Lung (tissue), 12 donors: ENCODE data around the gene NLGN1. TPM values are rescaled to one million over a fixed set of nuclear protein-coding genes. Genes with fewer than 3 reads are reported as not detected.

Experiments
- ATAC-seq: fragments of 200-7000 bp; cut with Tn5 transposase; one replicate; pipeline ENCODE4 v1.9.1; 2020; ENCODE audit warnings: moderate number of reproducible peaks; ENCODE audit not compliant: insufficient read depth, low FRiP score
- DNase-seq, 3 donors: peaks; one replicate each; pipeline ENCODE4 v3.0.0-alpha.2; 2013 to 2017
- H3K27ac ChIP-seq, 2 donors: one replicate each; pipeline ENCODE4 v1.5.1; 2013; ENCODE audit warnings: mild to moderate bottlenecking in 2 of 2, moderate library complexity in 2 of 2, control low read depth in 1 of 2, inconsistent platforms in 1 of 2, low read depth in 1 of 2, low read length in 1 of 2
- H3K27me3 ChIP-seq, 3 donors: one replicate each; pipeline ENCODE4 v1.5.1; 2013; ENCODE audit warnings: low read length in 2 of 3; ENCODE audit not compliant: control insufficient read depth in 3 of 3, insufficient read depth in 3 of 3
- H3K36me3 ChIP-seq, 4 donors: one replicate each; pipeline ENCODE4 v1.5.1; 2013; ENCODE audit warnings: low read length in 4 of 4, mild to moderate bottlenecking in 1 of 4, moderate library complexity in 1 of 4; ENCODE audit not compliant: control insufficient read depth in 4 of 4, insufficient read depth in 4 of 4
- H3K4me1 ChIP-seq, 5 donors: one replicate each; pipeline ENCODE4 v1.5.1; 2013; ENCODE audit warnings: low read length in 5 of 5, mild to moderate bottlenecking in 2 of 5, moderate library complexity in 1 of 5; ENCODE audit not compliant: control insufficient read depth in 5 of 5, insufficient read depth in 5 of 5
- H3K4me3 ChIP-seq: one replicate; pipeline ENCODE4 v1.5.1; 2013; ENCODE audit warnings: mild to moderate bottlenecking, control low read depth, moderate library complexity
- H3K9ac ChIP-seq, 2 donors: one replicate each; pipeline ENCODE4 v1.5.1; 2013; ENCODE audit warnings: low read length in 2 of 2, control low read depth in 1 of 2; ENCODE audit not compliant: insufficient read depth in 1 of 2
- H3K9me3 ChIP-seq, 4 donors: one replicate each; pipeline ENCODE4 v1.5.1; 2013; ENCODE audit warnings: low read length in 3 of 4, mild to moderate bottlenecking in 1 of 4, moderate library complexity in 1 of 4; ENCODE audit not compliant: control insufficient read depth in 4 of 4, insufficient read depth in 3 of 4
- CTCF ChIP-seq: IDR thresholded peaks from 2 replicates; pipeline ENCODE4 v1.5.1; 2012; ENCODE audit warnings: mild to moderate bottlenecking; ENCODE audit errors: control extremely low read depth, extremely low read depth
- WGBS, 2 donors: extraction: QIAGEN DNeasy Blood & Tissue Kit; methylation state at CpG; one replicate each; pipeline ENCODE4 v1.1.7; 2013; 5-methylcytosine and 5-hydroxymethylcytosine counted together
- polyA plus RNA-seq, 2 donors: library from polyadenylated mRNA; stranded (reverse); fragments of 200-250 nt; gene quantifications; one replicate each; pipeline ENCODE4 v1.2.1, GENCODE V29; 2013
- total RNA-seq, 2 donors: library from RNA; depleted of rRNA in 1 of 2; stranded (reverse); fragments of >200 nt in 1 of 2; gene quantifications; one replicate each; pipeline ENCODE4 v1.2.1, GENCODE V29; 2014 to 2021
- donor health status: control.
- donor health status: control.
- donor health status: Bipolar disorder and iron deficiency.
- donor health status: healthy.
- donor health status: DM: yes; HTN: yes; CAD: no.

The NLGN1 gene
- total and polyA plus RNA-seq, 4 donors, result 0.24 to 22.2 (median 1.9) TPM

DNA sequence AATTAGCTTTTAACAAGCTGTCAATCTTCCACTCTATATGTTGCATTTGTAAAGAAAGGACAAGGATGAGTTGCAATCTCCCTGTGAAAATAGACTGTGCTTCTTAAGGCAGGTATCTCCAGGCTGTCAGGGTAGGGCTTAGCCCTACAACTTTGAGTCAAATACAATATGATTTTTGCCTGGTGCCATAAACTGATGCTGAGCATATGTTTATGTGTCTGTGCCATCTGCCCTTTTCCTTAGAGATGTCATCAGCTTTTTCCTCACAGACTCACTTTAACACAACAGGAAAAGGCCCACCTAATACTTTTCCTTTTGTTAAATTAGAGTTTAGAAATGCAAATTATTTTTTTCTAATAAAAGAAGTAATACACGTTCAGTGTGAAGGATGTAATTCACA, 548.3 kb downstream of the NLGN1 start:
- WGBS, 2 donors, result 64 to 90% methylated on average over 1 of the region's 1 CpG
- no peak for DNase-seq
- H3K4me3 ChIP-seq, result no peak overlapping the region
- H3K36me3 ChIP-seq, result no peaks in the 10 kb centered on the region
- H3K9ac ChIP-seq, result no peak overlapping the region
- H3K27ac ChIP-seq, result no peak overlapping the region
- H3K4me1 ChIP-seq, result no peaks in the 10 kb centered on the region
- no peaks in the 10 kb centered on the region for H3K9me3 ChIP-seq
- no peaks in the 10 kb centered on the region for H3K27me3 ChIP-seq
- TF ChIP-seq CTCF, result no peak
- no peak for ATAC-seq

DNA sequence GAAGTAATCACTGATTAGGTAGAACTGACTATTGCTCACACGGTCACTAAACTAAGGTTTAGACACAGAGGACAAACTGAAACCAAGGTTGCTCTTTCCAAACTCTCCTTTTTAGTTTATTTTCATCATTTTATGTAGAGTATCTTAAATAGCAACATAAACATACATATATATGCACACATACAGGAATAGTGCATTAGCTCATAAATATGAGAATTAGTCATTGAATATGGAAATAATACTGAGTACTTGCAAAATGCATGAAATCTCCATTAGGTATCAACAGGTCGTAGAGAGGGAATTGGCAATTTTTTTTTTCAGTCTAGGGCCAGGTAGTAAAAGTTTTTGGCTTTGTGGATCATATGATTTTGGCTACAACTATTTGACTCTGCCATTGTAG, 557.1 kb downstream of the NLGN1 start:
- no peak for TF ChIP-seq CTCF
- no peak overlapping the region for H3K27ac ChIP-seq
- H3K36me3 ChIP-seq, result peaks cover 0 to 3% (median 0%) of the 10 kb centered on the region in 4 donors
- peaks cover 0 to 8% (median 0%) of the 10 kb centered on the region in 4 donors for H3K9me3 ChIP-seq
- WGBS, 2 donors, result 91 to 92% methylated on average over 2 of the region's 2 CpGs
- DNase-seq (no peak), ATAC-seq (no peak)
- no peaks in the 10 kb centered on the region for H3K27me3 ChIP-seq
- H3K9ac ChIP-seq, result no peak overlapping the region
- no peaks in the 10 kb centered on the region for H3K4me1 ChIP-seq
- no peak overlapping the region for H3K4me3 ChIP-seq

- Histone ChIP-seq H3K9me3 (peaks cover 0 to 8% (median 0%) of the 10 kb centered on the region in 4 donors), H3K27me3 (no peaks in the 10 kb centered on the region), H3K36me3 (peaks cover 0 to 3% (median 0%) of the 10 kb centered on the region in 4 donors), H3K4me1 (no peaks in the 10 kb centered on the region), H3K27ac (no peak overlapping the region), H3K9ac (no peak overlapping the region), H3K4me3 (no peak overlapping the region)
- TF ChIP-seq CTCF, result no peak
- 96% methylated on average over 4 of the region's 4 CpGs for WGBS, 2 donors
- ATAC-seq (no peak), DNase-seq (no peak)
Observed at GRCh38 chr3:173957646-173958045, 560.1 kb downstream of the NLGN1 start.

- Histone ChIP-seq H3K9ac (no peak overlapping the region), H3K27me3 (no peaks in the 10 kb centered on the region), H3K4me1 (no peaks in the 10 kb centered on the region), H3K27ac (no peak overlapping the region), H3K36me3 (peaks cover 0 to 3% (median 0%) of the 10 kb centered on the region in 4 donors), H3K4me3 (no peak overlapping the region), H3K9me3 (peaks cover 0 to 8% (median 0%) of the 10 kb centered on the region in 4 donors)
- peak; percentile 11 for ATAC-seq
- no peak for TF ChIP-seq CTCF
- no peak for DNase-seq
- WGBS, 2 donors, result 88 to 89% methylated on average over 6 of the region's 6 CpGs
Observed at GRCh38 chr3:173958805-173959204, 561.3 kb downstream of the NLGN1 start.
